Measurements from ENCODE around the gene CXCL8.
"Not testable (repeated sequence)": the region's sequence is repeated elsewhere in the genome, so short reads cannot be mapped to it uniquely, and the experiment has no call there.

CXCL8 gene

GRCh38 chr4:73740353-73740778, at the start of gene CXCL8:
CXCL8 (plus strand) TSS chr4:73740569; CDS start chr4:73740659, 90 bp downstream.
- in situ Hi-C loops (cut with MboI; ENCODE audit: low sequenced_read_pairs), result no loop called here

GRCh38 chr4:73691201-73691600, 49.2 kb upstream of the CXCL8 start:
- in situ Hi-C loops (cut with MboI; ENCODE audit: low sequenced_read_pairs), result not testable (repeated sequence)

DNA sequence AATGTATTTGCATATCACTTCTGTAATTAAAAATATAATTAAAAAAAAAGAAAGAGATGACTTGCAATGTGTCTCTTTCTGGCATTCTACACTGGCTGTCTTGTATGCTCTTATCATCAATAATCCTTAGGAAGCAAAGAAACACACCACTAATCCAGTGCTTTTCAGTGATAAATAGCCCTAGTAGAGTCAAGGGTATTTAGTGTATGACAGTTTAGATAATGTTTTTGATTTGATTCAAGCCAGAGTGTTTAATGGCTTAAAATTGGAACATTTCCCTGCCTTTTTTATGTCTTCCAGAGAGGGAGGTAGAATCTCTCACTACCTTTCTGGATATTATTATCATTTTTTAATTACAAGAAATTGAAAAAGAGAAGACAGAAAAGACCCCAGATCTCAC, 48.6 kb upstream of the CXCL8 start:
- in situ Hi-C loops (cut with MboI; ENCODE audit: low sequenced_read_pairs), result no loop called here

DNA sequence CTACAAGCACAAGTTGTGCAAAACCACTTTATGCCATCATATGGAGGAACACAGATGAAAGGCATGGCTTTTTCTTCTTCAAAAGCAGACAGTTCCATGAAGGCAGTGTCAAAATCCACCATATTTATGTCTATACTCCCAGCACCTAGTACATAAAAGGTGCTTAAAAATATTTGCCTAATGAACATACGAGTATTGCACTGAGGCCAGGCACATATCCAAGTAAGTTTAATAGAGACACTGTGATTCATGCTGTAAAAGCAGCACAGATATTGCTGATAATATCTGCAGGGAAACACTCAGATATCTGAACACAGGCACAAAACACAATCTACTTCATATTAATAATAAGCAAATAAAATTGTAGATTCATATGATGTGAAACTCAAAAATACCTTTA, 48.1 kb upstream of the CXCL8 start:
- in situ Hi-C loops (cut with MboI; ENCODE audit: low sequenced_read_pairs), result no loop called here

- in situ Hi-C loops (cut with MboI; ENCODE audit: low sequenced_read_pairs), result no loop called here
Measured at GRCh38 chr4:73692701-73693100, 47.7 kb upstream of the CXCL8 start.

DNA sequence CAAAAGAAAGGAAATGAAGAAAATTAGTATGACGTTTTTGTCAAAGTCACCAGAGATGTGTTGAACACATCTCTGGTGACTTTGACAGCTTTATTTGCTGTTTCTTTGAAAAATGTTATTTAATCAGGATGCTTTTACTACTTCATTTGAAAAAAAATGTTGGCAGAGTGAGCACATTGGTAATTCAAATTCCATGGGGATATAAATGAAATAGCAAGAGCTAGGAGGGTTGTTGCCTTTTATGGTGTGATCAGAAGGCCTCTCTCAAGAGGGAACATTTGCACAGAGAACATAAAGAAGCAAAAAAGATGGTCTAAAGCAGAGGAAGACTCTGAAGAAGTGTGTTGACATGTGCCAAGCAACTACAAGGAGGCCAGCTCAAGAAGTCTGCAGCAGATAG, 46.6 kb upstream of the CXCL8 start:
- in situ Hi-C loops (cut with MboI; ENCODE audit: low sequenced_read_pairs), result no loop called here

GRCh38 chr4:73698217-73698616, 42.2 kb upstream of the CXCL8 start:
- in situ Hi-C loops (cut with MboI; ENCODE audit: low sequenced_read_pairs), result no loop called here

GRCh38 chr4:73701116-73701515, 39.3 kb upstream of the CXCL8 start:
- in situ Hi-C loops (cut with MboI; ENCODE audit: low sequenced_read_pairs), result no loop called here

GRCh38 chr4:73702796-73703287, 37.5 kb upstream of the CXCL8 start:
- in situ Hi-C loops (cut with MboI; ENCODE audit: low sequenced_read_pairs), result no loop called here

DNA sequence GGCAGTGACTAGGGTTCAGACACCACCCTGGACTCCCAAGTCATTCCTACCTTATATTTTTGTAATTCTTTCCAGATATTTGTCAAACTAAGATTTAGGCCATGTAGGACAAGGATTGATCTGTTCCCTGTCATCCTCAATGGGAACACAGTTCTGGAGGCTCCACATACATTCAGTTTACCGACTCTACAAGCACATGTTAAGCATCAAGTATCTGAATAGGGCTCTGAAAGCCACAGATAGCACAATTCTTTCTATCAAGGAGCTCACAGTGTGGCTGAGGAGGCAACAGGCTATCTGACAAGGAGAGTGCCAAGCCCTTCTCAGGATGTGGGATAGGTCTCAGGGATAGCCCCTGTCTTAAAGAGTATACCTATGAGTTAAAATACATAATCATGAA, 37.0 kb upstream of the CXCL8 start:
- in situ Hi-C loops (cut with MboI; ENCODE audit: low sequenced_read_pairs), result no loop called here

DNA sequence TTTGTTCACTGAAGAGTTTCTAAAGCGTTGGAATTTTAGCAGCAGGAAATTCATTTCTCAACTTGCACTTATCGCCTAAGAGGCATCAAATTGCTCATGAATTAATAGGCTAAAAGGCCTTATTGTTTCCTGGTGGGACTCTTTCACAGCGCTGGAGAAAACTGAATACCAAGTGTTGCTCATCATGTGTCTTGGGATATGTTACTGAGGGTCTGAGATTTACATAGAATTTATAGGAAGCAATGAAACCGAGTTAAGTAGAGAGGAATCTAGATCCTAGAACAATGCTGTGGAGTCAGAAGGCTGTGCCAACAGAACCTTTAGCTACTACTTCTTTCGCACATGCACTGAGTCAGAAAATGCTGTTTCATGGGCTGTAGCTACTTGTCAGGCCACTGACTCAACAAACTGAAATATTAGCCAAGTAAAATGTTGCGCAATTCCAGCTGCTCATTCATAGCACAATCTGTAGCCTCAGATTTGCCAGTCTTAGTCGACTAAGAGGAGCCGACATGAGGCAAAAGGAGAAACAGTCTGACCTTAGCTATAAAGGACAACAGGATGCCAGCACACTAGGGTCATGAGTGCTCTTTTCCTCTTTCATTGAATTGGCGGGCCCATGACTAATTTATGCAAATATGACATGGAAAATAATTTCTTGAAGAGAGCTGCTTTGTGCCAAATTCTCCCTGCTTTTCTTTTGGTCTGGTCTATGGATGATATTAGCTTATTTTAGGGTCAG, 35.9 kb upstream of the CXCL8 start:
- in situ Hi-C loops (cut with MboI; ENCODE audit: low sequenced_read_pairs), result no loop called here

- in situ Hi-C loops (cut with MboI; ENCODE audit: low sequenced_read_pairs), result no loop called here
Measured at GRCh38 chr4:73705056-73705432, 35.3 kb upstream of the CXCL8 start.

GRCh38 chr4:73705721-73706120, 34.6 kb upstream of the CXCL8 start:
- in situ Hi-C loops (cut with MboI; ENCODE audit: low sequenced_read_pairs), result no loop called here

GRCh38 chr4:73706811-73707210, 33.6 kb upstream of the CXCL8 start:
- in situ Hi-C loops (cut with MboI; ENCODE audit: low sequenced_read_pairs), result no loop called here

DNA sequence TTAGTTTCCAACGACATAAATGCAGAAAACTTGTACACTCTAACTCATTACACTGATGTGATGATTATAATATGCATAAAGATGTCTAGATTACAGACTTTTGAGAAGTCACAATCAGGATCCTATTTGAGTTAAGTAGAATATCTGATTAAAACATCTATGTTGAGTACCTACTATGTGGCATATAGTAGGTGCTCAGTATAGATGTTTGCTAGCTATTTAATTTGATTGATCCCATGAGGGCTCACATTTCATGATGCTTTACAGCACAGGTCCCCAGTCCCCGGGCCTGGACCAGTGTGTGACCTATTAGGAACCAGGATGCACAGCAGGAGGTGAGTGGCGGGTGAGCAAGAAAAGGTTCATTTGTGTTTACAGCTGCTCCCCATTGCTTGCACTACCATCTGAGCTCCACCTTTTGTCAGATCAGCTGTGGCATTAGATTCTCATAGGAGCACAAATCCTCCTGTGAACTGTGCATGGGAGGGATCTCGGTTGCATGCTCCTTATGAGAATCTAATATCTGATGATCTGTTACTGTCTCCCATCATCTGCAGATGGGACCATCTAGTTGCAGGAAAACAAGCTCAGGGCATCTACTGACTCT, 33.0 kb upstream of the CXCL8 start:
- in situ Hi-C loops (cut with MboI; ENCODE audit: low sequenced_read_pairs), result no loop called here

DNA sequence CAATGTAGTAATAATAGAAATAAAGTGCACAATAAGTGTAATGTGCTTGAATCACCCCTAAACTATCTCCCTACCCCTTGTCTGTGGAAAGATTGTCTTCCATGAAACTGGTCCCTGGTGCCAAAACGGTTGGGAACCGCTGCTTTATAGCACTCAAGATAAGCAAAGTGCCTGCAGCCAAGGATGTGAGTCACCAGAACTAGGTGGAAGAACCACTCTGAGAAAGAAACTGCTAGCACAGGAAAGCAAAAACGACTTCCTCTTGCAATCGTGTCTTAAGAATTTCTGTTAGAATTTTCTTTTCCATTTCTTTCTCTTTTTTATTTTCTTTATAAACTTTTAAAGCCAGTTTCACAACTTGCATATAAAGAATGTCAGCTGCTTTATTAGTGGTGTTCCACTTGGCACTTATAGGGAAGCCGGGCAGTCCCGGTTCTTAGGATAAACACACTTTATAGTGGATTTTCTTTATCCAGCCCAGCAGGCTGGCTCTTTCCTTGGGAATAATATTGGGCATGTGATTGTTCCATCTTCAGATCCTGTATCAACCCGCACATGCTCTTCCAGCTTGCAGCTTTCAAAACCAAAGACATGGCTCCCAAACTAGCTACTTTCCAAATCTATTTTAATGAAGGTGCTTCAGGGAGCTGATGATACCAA, 32.3 kb upstream of the CXCL8 start:
- in situ Hi-C loops (cut with MboI; ENCODE audit: low sequenced_read_pairs), result no loop called here

DNA sequence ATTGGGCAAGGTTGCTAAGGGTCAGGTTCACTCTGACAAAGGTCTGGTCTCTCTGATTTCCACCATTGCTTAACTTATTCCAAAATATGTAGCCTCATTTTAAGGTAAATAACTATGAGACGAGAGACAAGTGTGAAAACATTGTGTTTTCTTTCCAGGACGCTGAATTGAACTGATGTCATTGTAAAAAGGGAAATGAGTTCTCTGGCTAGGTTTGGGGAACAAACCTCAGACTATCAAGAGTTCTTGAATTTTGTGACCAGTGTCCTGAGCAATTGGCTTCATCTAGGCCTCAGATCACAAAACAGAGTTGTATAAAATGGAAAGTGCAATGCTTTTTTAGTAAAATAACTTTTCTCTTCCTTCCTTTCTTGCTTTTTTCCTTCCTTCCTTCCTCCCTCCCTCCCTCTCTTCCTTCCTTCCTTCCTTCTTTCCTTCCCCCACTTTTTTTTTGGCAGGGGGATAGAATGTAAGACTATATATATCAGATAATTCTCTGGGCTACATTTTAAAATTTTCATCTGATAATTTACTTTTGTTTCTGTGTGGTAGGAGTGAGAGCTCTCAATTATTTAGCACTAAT, 30.8 kb upstream of the CXCL8 start:
- in situ Hi-C loops (cut with MboI; ENCODE audit: low sequenced_read_pairs), result no loop called here

GRCh38 chr4:73710094-73710493, 30.3 kb upstream of the CXCL8 start:
- in situ Hi-C loops (cut with MboI; ENCODE audit: low sequenced_read_pairs), result no loop called here

DNA sequence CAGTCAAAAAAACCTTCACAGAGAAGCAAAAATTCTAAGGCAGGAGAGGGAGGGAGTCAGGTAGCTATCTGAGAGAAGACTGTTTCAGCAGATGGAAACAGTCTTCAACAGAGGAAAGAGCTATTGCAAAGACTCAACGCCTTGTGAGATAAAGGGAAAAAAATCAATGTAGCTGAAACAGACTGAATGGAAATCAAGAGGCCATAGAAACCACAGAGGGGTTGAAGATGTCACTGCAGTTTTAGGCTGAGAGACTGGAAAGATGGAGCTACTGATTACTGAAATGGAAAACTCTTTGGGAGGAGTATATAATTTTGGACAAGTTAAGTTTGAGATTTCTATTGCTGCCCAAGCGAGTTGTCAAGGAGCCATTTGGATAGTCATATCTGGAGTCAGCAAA, 28.4 kb upstream of the CXCL8 start:
- in situ Hi-C loops (cut with MboI; ENCODE audit: low sequenced_read_pairs), result no loop called here

DNA sequence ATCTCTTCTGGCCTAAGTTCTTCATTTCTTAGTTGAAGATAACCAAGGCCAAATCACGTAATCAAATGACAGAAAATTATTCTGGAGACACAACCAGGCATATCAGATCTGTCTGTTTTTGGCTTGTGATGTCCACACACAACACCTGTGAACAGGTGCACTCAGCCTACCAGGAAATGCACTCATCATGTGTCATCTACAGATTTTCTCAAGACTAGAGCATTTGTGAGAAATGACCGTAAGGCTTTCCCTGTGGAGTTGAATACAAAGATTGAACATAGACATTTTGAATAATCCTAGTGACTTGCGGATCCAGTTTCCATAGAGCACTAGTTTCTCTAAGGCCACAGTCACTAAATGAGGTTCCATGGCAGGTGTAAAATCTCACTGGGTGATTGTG, 26.7 kb upstream of the CXCL8 start:
- in situ Hi-C loops (cut with MboI; ENCODE audit: low sequenced_read_pairs), result no loop called here

DNA sequence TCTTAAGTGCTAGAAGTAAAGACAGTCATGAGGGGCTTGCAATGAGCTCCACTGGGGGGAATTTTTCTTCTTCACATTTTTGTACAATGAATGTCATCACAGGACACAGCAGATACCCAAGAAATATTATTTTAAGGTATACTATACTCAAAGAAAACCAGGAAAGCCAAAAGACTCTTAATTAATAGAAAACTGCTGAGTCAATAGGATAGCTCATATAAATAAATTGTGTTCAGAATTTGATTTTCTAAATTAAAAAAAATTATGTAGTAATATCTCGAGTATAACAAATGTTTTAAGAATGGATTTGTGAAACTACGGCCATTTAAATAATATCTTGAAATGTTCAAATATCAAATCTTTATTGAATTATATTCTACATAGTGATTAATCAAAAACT, 25.7 kb upstream of the CXCL8 start:
- in situ Hi-C loops (cut with MboI; ENCODE audit: low sequenced_read_pairs), result no loop called here

DNA sequence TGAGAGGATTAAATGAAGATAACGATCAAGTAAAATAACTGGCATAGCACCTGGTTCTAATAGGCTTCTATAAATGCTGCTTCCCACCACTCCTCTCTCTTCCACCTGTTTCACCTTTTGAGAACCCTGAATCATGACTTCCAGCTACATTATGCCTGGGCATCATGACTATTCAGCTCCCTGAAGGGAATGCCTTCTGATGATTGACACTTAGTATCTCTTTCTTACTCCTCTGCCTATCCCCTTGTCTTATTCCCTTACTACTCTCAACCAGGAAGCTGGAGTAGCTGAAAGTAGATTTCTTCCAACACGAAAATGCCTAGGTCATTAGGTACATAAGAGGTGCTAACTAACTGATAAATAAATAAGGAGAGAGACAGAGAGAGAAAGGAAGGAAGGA, 24.7 kb upstream of the CXCL8 start:
- in situ Hi-C loops (cut with MboI; ENCODE audit: low sequenced_read_pairs), result no loop called here
